Stimulated activated CD4-positive, alpha-beta T cell treated with anti-CD3 and anti-CD28 coated beads, Interleukin-4, amount 100 ng/mL, for 48 hours (primary cell): ENCODE data around the gene RTF2.
"Not testable (repeated sequence)": the region's sequence is repeated elsewhere in the genome, so short reads cannot be mapped to it uniquely, and the experiment has no call there.

ENCODE experiments used
- DNase-seq, 2 donors: peaks; one replicate each; pipeline ENCODE4 v3.0.0-alpha.2; 2020; ENCODE audit warnings: low read depth in 2 of 2

Gene RTF2

GRCh38 chr20:56542489-56543030 lies 74.1 kb downstream of the RTF2 start:
- DNase-seq = no peak

GRCh38 chr20:56551571-56551970 lies 83.1 kb downstream of the RTF2 start:
- no peak for DNase-seq

GRCh38 chr20:56552911-56553629 lies 84.6 kb downstream of the RTF2 start:
- no peak for DNase-seq

- DNase-seq = no peak
Measured at GRCh38 chr20:56554869-56555268, 86.4 kb downstream of the RTF2 start.

GRCh38 chr20:56558968-56559367 lies 90.5 kb downstream of the RTF2 start:
- no peak for DNase-seq

GRCh38 chr20:56564526-56564925 lies 96.1 kb downstream of the RTF2 start:
- not testable (repeated sequence) for DNase-seq

- no peak for DNase-seq
Measured at GRCh38 chr20:56565511-56565910, 97.1 kb downstream of the RTF2 start.

- DNase-seq = no peak
Measured at GRCh38 chr20:56566621-56567020, 98.2 kb downstream of the RTF2 start.
